C4-2B (cell line): Measurements from ENCODE around the gene FIG4.
"Not testable (repeated sequence)": the region's sequence is repeated elsewhere in the genome, so short reads cannot be mapped to it uniquely, and the experiment has no call there.

Experiments
- H3K27ac ChIP-seq: fragments of 450-650 bp; 2 replicates; pipeline ENCODE4 v1.5.1; 2017
- CTCF ChIP-seq: fragments of 450-650 bp; conservative IDR thresholded peaks from 2 replicates; pipeline ENCODE4 v1.5.1; 2017; ENCODE audit warnings: mild to moderate bottlenecking
- ZFX ChIP-seq: fragments of 450-650 bp; IDR thresholded peaks from 2 replicates; pipeline ENCODE4 v1.6.1; 2017

The FIG4 gene

GRCh38 chr6:109867970-109868358 lies 176.9 kb downstream of the FIG4 start:
- TF ChIP-seq CTCF (no peak), ZFX (no peak)
- no peak overlapping the region for H3K27ac ChIP-seq

GRCh38 chr6:109869398-109870088 lies 178.4 kb downstream of the FIG4 start:
- not testable (repeated sequence) for H3K27ac ChIP-seq

- TF ChIP-seq CTCF (no peak), ZFX (no peak)
These were observed 179.0 kb downstream of the FIG4 start for GRCh38 chr6:109870089-109870410.

GRCh38 chr6:109872549-109872948 lies 181.5 kb downstream of the FIG4 start:
- no peak for TF ChIP-seq CTCF
- no peak for TF ChIP-seq ZFX

More at GRCh38 chr6:109870089-109870410, 179.0 kb downstream of the FIG4 start:
- H3K27ac ChIP-seq: no peak overlapping the region

GRCh38 chr6:109872968-109873545 lies 182.0 kb downstream of the FIG4 start:
- no peak for TF ChIP-seq ZFX
- TF ChIP-seq CTCF: no peak
- H3K27ac ChIP-seq: no peak overlapping the region

More at GRCh38 chr6:109872549-109872948, 181.5 kb downstream of the FIG4 start:
- H3K27ac ChIP-seq: no peak overlapping the region

- TF ChIP-seq CTCF: no peak
- TF ChIP-seq ZFX: no peak
- no peak overlapping the region for H3K27ac ChIP-seq
These were observed 183.0 kb downstream of the FIG4 start for GRCh38 chr6:109874086-109874485.

- no peak overlapping the region for H3K27ac ChIP-seq
- no peak for TF ChIP-seq ZFX
These were observed 183.5 kb downstream of the FIG4 start for GRCh38 chr6:109874621-109875020.
